ENCODE measurements around the gene TBX15.
"Not testable (repeated sequence)": the region's sequence is repeated elsewhere in the genome, so short reads cannot be mapped to it uniquely, and the experiment has no call there.

TBX15 gene

GRCh38 chr1:118960026-118960561, 28.0 kb downstream of the TBX15 start:
- peak in 1 of 2 experiments; percentile 75 for DNase-seq (ENCODE audit: low read depth in 2 of 2)

- no peak for DNase-seq (ENCODE audit: low read depth in 2 of 2)
Measured at GRCh38 chr1:118958937-118959631, 29.1 kb downstream of the TBX15 start.

GRCh38 chr1:118958140-118958539, 30.0 kb downstream of the TBX15 start:
- DNase-seq (ENCODE audit: low read depth in 2 of 2), result no peak

GRCh38 chr1:118957579-118957978, 30.6 kb downstream of the TBX15 start:
- DNase-seq (ENCODE audit: low read depth in 2 of 2), result not testable (repeated sequence)

GRCh38 chr1:118954301-118954905, 33.7 kb downstream of the TBX15 start:
- peak in 1 of 2 experiments; percentile 44 for DNase-seq (ENCODE audit: low read depth in 2 of 2)

GRCh38 chr1:118951270-118951936, 36.7 kb downstream of the TBX15 start:
- DNase-seq (ENCODE audit: low read depth in 2 of 2), result no peak

- DNase-seq (ENCODE audit: low read depth in 2 of 2), result peak; percentile 71 to 74
Measured at GRCh38 chr1:118949315-118949714, 38.8 kb downstream of the TBX15 start.

GRCh38 chr1:118948846-118949245, 39.3 kb downstream of the TBX15 start:
- DNase-seq (ENCODE audit: low read depth in 2 of 2), result no peak

- DNase-seq (ENCODE audit: low read depth in 2 of 2), result no peak
Measured at GRCh38 chr1:118948351-118948750, 39.8 kb downstream of the TBX15 start.

GRCh38 chr1:118947790-118948189, 40.4 kb downstream of the TBX15 start:
- no peak for DNase-seq (ENCODE audit: low read depth in 2 of 2)

GRCh38 chr1:118947003-118947765, 41.0 kb downstream of the TBX15 start:
- peak in 1 of 2 experiments; percentile 43 for DNase-seq (ENCODE audit: low read depth in 2 of 2)

- DNase-seq (ENCODE audit: low read depth in 2 of 2), result peak; percentile 77 to 83
Measured at GRCh38 chr1:118945489-118945888, 42.7 kb downstream of the TBX15 start.

GRCh38 chr1:118944546-118944945, 43.6 kb downstream of the TBX15 start:
- no peak for DNase-seq (ENCODE audit: low read depth in 2 of 2)

- DNase-seq (ENCODE audit: low read depth in 2 of 2), result peak in 1 of 2 experiments; percentile 34
Measured at GRCh38 chr1:118944133-118944532, 44.0 kb downstream of the TBX15 start.

- no peak for DNase-seq (ENCODE audit: low read depth in 2 of 2)
Measured at GRCh38 chr1:118940957-118941356, 47.2 kb downstream of the TBX15 start.

- DNase-seq (ENCODE audit: low read depth in 2 of 2), result no peak
Measured at GRCh38 chr1:118937413-118938072, 50.6 kb downstream of the TBX15 start.

GRCh38 chr1:118934706-118935105, 53.4 kb downstream of the TBX15 start:
- DNase-seq (ENCODE audit: low read depth in 2 of 2), result no peak

GRCh38 chr1:118933051-118933781, 54.9 kb downstream of the TBX15 start:
- no peak for DNase-seq (ENCODE audit: low read depth in 2 of 2)

- DNase-seq (ENCODE audit: low read depth in 2 of 2), result no peak
Measured at GRCh38 chr1:118931876-118932275, 56.3 kb downstream of the TBX15 start.

- no peak for DNase-seq (ENCODE audit: low read depth in 2 of 2)
Measured at GRCh38 chr1:118928739-118929554, 59.2 kb downstream of the TBX15 start.
